ENCODE results near the gene EPAS1. TPM values are rescaled to one million over a fixed set of nuclear protein-coding genes. Genes with fewer than 3 reads are reported as not detected.

EPAS1 gene
- 182 and 257 TPM in 2 replicates for total RNA-seq

DNA sequence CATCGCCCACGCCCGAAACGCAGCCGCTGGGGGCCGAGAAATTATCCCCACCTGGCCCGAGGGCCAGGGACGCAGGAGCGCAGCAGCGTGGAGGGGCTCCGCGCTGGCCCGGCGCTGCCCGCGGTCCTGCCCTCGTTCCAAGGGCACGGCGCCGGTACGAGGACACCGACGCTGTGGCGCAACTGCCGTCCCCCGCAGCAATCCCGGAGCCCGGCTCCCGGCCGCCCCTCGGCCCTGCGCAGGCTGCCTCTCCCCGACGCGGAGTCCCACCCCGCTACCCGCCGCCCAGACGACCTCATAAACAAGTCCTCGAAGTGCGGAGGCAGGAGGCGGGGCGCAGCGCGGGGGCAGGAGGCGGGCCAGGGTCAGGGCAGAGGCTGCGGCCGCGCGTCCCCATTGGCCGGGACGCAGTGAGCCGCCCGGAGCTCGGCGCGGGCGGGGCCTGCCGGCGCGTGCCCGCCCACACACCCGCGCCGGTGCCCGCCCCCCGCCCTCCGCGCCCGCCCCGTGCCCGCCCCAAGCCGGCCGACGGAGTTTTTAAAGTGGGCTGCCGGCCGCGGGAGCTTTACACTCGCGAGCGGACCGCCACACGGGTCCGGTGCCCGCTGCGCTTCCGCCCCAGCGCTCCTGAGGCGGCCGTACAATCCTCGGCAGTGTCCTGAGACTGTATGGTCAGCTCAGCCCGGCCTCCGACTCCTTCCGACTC is at the start of gene EPAS1:
EPAS1 (plus strand) TSS at position 568 of the 706 bp plus-strand sequence. CDS start 505 bp downstream, outside the sequence.

Other genes starting within 250 kb of the EPAS1 start
- gene TMEM247, start 182.2 kb downstream of the EPAS1 start, total RNA-seq, result not detected in 2 replicates
- gene RHOQ, start 245.1 kb downstream of the EPAS1 start, total RNA-seq, result 14.9 and 25.3 TPM in 2 replicates
- gene ATP6V1E2, start 245.2 kb downstream of the EPAS1 start, total RNA-seq, result 0.81 and 2.1 TPM in 2 replicates